K562 (cell line): ENCODE measurements around the gene CRACR2B. TPM values are rescaled to one million over a fixed set of nuclear protein-coding genes. Genes with fewer than 3 reads are reported as not detected.

ENCODE experiments used
- ARID2 ChIP-seq: fragments of 450-650 bp; IDR thresholded peaks from 2 replicates; pipeline ENCODE4 v1.6.1; 2017; ENCODE audit warnings: antibody characterized with exemption, mild to moderate bottlenecking
- CREB1 ChIP-seq, 2 experiments: sonication (generic) in 1 of 2; formaldehyde crosslinking in 1 of 2; IDR thresholded peaks; 2 replicates each; pipeline versions ENCODE4 v1.6.1 to v1.8.0; 2012 to 2022; ENCODE audit warnings: inconsistent platforms in 1 of 2, mild to moderate bottlenecking in 1 of 2, missing genetic modification reagents in 1 of 2, moderate library complexity in 1 of 2
- CREB3 ChIP-seq: fragments of 450-650 bp; conservative IDR thresholded peaks from 2 replicates; pipeline ENCODE4 v1.6.1; 2016; ENCODE audit warnings: missing genetic modification characterization, low read depth, mild to moderate bottlenecking, missing compliant biosample characterization, moderate library complexity
- MEF2D ChIP-seq: conservative IDR thresholded peaks from 2 replicates; pipeline ENCODE4 v1.6.1; 2016; ENCODE audit warnings: low read depth, missing genetic modification characterization, missing compliant biosample characterization
- MITF ChIP-seq: IDR thresholded peaks from 2 replicates; pipeline ENCODE4 v1.6.1; 2014; ENCODE audit warnings: antibody characterized with exemption
- NCOA6 ChIP-seq: fragments of 450-650 bp; IDR thresholded peaks from 2 replicates; pipeline ENCODE4 v1.6.1; 2017; ENCODE audit warnings: mild to moderate bottlenecking
- RAD21 ChIP-seq, 2 experiments: fragments of 250-450 bp in 1 of 2; fragments of 450-650 bp in 1 of 2; sonication (Bioruptor Pico) in 1 of 2; formaldehyde crosslinking in 1 of 2; IDR thresholded peaks in 1 of 2; conservative IDR thresholded peaks in 1 of 2; 2 replicates each; pipeline versions ENCODE4 v1.4.0 to v1.8.0; 2020 to 2022; ENCODE audit warnings: mild to moderate bottlenecking in 2 of 2, moderate library complexity in 1 of 2
- RAD51 ChIP-seq: fragments of 450-650 bp; IDR thresholded peaks from 2 replicates; pipeline ENCODE4 v1.7.1; 2016; ENCODE audit warnings: low read depth, mild to moderate bottlenecking, borderline replicate concordance
- RFX7 ChIP-seq: fragments of 250-450 bp; sonication (Bioruptor Pico); IDR thresholded peaks from 2 replicates; pipeline ENCODE4 v1.5.1; 2021; ENCODE audit warnings: mild to moderate bottlenecking
- SIN3B ChIP-seq: fragments of 450-650 bp; IDR thresholded peaks from 2 replicates; pipeline ENCODE4 v1.6.1; 2017; ENCODE audit warnings: low read depth, mild to moderate bottlenecking, moderate library complexity
- SMARCC2 ChIP-seq: fragments of 450-650 bp; IDR thresholded peaks from 2 replicates; pipeline ENCODE4 v1.6.1; 2017; ENCODE audit warnings: antibody characterized with exemption, moderate library complexity, mild to moderate bottlenecking, low read depth
- SRSF7 ChIP-seq: fragments of 200-400 bp; formaldehyde crosslinking; optimal IDR thresholded peaks from 2 replicates; pipeline ENCODE3; 2017; ENCODE audit warnings: mild to moderate bottlenecking, low read depth, low read length
- THRAP3 ChIP-seq: fragments of 450-650 bp; IDR thresholded peaks from 2 replicates; pipeline ENCODE4 v1.6.1; 2016; ENCODE audit warnings: mild to moderate bottlenecking, inconsistent platforms, borderline replicate concordance
- ZBTB43 ChIP-seq: sonication (generic); formaldehyde crosslinking; IDR thresholded peaks from 2 replicates; pipeline ENCODE4 v1.8.0; 2023; ENCODE audit warnings: mild to moderate bottlenecking, missing genetic modification reagents
- ZFP30 ChIP-seq: fragments of 250-450 bp; sonication (Bioruptor Pico); IDR thresholded peaks from 2 replicates; pipeline ENCODE4 v1.8.0; 2022; ENCODE audit warnings: moderate library complexity, mild to moderate bottlenecking, inconsistent platforms, borderline replicate concordance
- ZNF197 ChIP-seq: fragments of 200-800 bp; sonication (Bioruptor generic); IDR thresholded peaks from 2 replicates; pipeline ENCODE4 v1.6.1; 2016; ENCODE audit warnings: low read depth, missing genetic modification characterization, missing compliant biosample characterization
- polyA plus RNA-seq, 8 experiments: library from polyadenylated mRNA; depleted of rRNA in 4 of 8; stranded (reverse) in 5 of 8; unstranded in 3 of 8; fragments of >200 nt; fragmentation: Nextera tagmentation in 2 of 8; fragmentation: Illumina TruSeq in 1 of 8; extraction: Ambion mirVana in 2 of 8; extraction: Trizol in 1 of 8; gene quantifications; 2 replicates each; pipeline versions ENCODE4 v1.2.1 to v1.2.3, GENCODE V29; 2011 to 2014; ENCODE audit warnings: inconsistent platforms in 1 of 8, missing spikeins in 1 of 8
- total RNA-seq, 7 experiments: library from RNA; depleted of rRNA in 6 of 7; stranded (reverse); fragments of >200 nt in 6 of 7; fragmentation: Illumina TruSeq in 2 of 7; extraction: Trizol in 2 of 7; gene quantifications; 2 replicates each; pipeline versions ENCODE4 v1.2.1 to v1.2.3, GENCODE V29; 2011 to 2021; ENCODE audit warnings: low replicate concordance in 1 of 7
- TF ChIP-seq, protein P1 (sequence below), 3 experiments: fragments of 200-800 bp in 1 of 3; fragments of 250-450 bp in 1 of 3; fragments of 450-650 bp in 1 of 3; sonication (Bioruptor Pico) in 1 of 3; sonication (Bioruptor generic) in 1 of 3; formaldehyde crosslinking in 1 of 3; IDR thresholded peaks; 2 replicates each; pipeline versions ENCODE4 v1.6.1 to v1.8.0; 2016 to 2022; ENCODE audit warnings: mild to moderate bottlenecking in 2 of 3, missing genetic modification characterization in 2 of 3, missing compliant biosample characterization in 1 of 3, moderate library complexity in 1 of 3

CRACR2B gene
- total and polyA plus RNA-seq, 9 of the 15 experiments (the other 6 are each of a cell fraction or from before 2014, with no cell fraction given): 0.10 to 51.0 (median 6.0) TPM

DNA sequence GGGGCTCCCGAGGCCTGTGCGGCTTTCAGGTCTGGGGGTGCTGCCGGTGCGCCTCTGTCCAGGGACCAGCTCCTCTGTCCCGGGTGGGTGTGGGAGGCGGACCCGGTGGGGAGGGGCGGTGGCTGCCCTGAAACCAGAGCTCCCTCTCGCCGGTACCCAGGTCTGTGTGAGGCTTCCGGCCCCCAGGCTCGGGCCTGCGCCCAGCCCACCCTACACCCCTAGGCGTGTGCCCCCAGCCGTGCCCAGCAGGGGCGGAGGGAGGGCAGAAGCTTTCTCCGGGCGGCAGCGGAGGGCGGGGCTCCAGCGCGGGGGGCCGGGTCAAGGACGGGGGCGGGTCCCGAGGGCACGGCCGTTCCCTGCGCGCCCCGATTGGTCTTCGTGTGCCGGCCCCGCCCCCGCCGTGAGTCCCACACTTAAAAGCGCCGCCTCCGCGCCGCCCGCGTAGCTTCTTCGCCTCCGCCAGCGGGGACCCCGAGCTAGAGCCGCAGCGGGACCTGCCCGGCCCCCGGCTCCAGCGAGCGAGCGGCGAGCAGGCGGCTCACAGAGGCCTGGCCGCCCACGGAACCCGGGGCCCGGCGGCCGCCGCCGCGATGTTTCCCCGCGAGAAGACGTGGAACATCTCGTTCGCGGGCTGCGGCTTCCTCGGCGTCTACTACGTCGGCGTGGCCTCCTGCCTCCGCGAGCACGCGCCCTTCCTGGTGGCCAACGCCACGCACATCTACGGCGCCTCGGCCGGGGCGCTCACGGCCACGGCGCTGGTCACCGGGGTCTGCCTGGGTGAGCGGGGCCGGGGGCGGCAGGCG is 8.4 kb upstream of the CRACR2B start (continued):
- TF ChIP-seq NCOA6 (no peak), RAD21 (CRISPR knock-in tag; conservative IDR thresholded peaks at IDR 0.05 in 1 of 2, IDR thresholded peaks at IDR 0.05 in 1 of 2) (no peak), ZNF197 (no peak), MITF (no peak), THRAP3 (no peak), CREB3 (tag) (no peak), SMARCC2 (no peak), RAD51 (no peak), SIN3B (peak; percentile 74), SRSF7 (no peak), RFX7 (CRISPR knock-in tag) (no peak), ZFP30 (CRISPR knock-in tag) (no peak), CREB1 (IDR thresholded peaks at IDR 0.05) (peak; percentile 34; the same call in 1 of the 2 replicates), CREB1 (CRISPR knock-in tag; IDR thresholded peaks at IDR 0.05) (no peak), MEF2D (tag) (no peak), ARID2 (no peak), ZBTB43 (CRISPR knock-in tag) (no peak)
- TF ChIP-seq, protein P1, sequence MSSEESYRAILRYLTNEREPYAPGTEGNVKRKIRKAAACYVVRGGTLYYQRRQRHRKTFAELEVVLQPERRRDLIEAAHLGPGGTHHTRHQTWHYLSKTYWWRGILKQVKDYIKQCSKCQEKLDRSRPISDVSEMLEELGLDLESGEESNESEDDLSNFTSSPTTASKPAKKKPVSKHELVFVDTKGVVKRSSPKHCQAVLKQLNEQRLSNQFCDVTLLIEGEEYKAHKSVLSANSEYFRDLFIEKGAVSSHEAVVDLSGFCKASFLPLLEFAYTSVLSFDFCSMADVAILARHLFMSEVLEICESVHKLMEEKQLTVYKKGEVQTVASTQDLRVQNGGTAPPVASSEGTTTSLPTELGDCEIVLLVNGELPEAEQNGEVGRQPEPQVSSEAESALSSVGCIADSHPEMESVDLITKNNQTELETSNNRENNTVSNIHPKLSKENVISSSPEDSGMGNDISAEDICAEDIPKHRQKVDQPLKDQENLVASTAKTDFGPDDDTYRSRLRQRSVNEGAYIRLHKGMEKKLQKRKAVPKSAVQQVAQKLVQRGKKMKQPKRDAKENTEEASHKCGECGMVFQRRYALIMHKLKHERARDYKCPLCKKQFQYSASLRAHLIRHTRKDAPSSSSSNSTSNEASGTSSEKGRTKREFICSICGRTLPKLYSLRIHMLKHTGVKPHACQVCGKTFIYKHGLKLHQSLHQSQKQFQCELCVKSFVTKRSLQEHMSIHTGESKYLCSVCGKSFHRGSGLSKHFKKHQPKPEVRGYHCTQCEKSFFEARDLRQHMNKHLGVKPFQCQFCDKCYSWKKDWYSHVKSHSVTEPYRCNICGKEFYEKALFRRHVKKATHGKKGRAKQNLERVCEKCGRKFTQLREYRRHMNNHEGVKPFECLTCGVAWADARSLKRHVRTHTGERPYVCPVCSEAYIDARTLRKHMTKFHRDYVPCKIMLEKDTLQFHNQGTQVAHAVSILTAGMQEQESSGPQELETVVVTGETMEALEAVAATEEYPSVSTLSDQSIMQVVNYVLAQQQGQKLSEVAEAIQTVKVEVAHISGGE (CRISPR knock-in tag; IDR thresholded peaks at IDR 0.05): peak in 1 of 3 experiments; percentile 77; a peak in 1 of 6 replicates
